ENCODE measurements around the gene KCND3. TPM values are rescaled to one million over a fixed set of nuclear protein-coding genes. Genes with fewer than 3 reads are reported as not detected.

KCND3 gene
- total and polyA plus RNA-seq, 2 of the 4 experiments (the other 2 are of a cell fraction): under 0.01 to 0.03 TPM

GRCh38 chr1:111982428-111982827 is 7.0 kb downstream of the KCND3 start:
- Histone ChIP-seq H3K9me3 (ENCODE audit: control insufficient read depth, insufficient read depth, low read length) (no peaks in the 10 kb centered on the region), H3K23ac (ENCODE audit: low read depth, low read length) (no peak overlapping the region), H4K5ac (ENCODE audit: low read depth, low read length) (no peak overlapping the region), H3K79me1 (ENCODE audit: low read depth in 1 of 2, low read length in 2 of 2) (no peaks in the 10 kb centered on the region), H2BK20ac (ENCODE audit: low read depth, low read length) (no peak overlapping the region), H3K27ac (ENCODE audit: insufficient read depth, low read length) (no peak overlapping the region), H3K18ac (ENCODE audit: low read depth, low read length) (no peak overlapping the region), H3K56ac (ENCODE audit: extremely low read depth, insufficient read depth, low read length) (no peak overlapping the region), H2AK9ac (replicated peaks; ENCODE audit: low read depth, low read length, poor library complexity) (no peak overlapping the region), H2AFZ (replicated peaks; ENCODE audit: low read length, poor library complexity) (no peak overlapping the region), H3K14ac (replicated peaks; ENCODE audit: low read depth, low read length) (no peak overlapping the region), H3K27me3 (ENCODE audit: control insufficient read depth, insufficient read depth, low read length) (peaks cover 7% of the 10 kb centered on the region; the same call in 1 of the 2 replicates), H4K20me1 (ENCODE audit: insufficient read depth, low read length) (no peaks in the 10 kb centered on the region), H3K4me2 (ENCODE audit: low read depth, low read length) (no peak overlapping the region), H4K91ac (ENCODE audit: insufficient read depth, low read depth, low read length) (no peak overlapping the region), H4K8ac (ENCODE audit: low read depth in 2 of 2, low read length in 2 of 2) (no peak overlapping the region), H3K9ac (ENCODE audit: low read depth, low read length) (no peak overlapping the region), H2BK15ac (ENCODE audit: low read depth, low read length) (no peak overlapping the region), H2BK120ac (ENCODE audit: low read depth, low read length) (no peak overlapping the region), H3K4me1 (ENCODE audit: control insufficient read depth, insufficient read depth, low read length) (no peaks in the 10 kb centered on the region), H2BK5ac (ENCODE audit: low read depth, low read length, poor library complexity, severe bottlenecking) (no peak overlapping the region), H3K4me3 (ENCODE audit: insufficient read depth, low read depth, low read length) (no peak overlapping the region), H3K4ac (ENCODE audit: low read depth, low read length) (no peak overlapping the region), H2AK5ac (ENCODE audit: low read depth, low read length) (no peak overlapping the region), H3K9me1 (ENCODE audit: insufficient read depth, low read length) (no peaks in the 10 kb centered on the region), H3K36me3 (ENCODE audit: control insufficient read depth, insufficient read depth, low read length) (no peaks in the 10 kb centered on the region)
- ChIA-PET POLR2A (ENCODE audit: unreplicated experiment) (no interaction called here), CTCF (no interaction called here)
- no peak for DNase-seq
- dilution Hi-C loops (cut with HindIII; ENCODE audit: low sequenced_read_pairs, unreplicated experiment) (no loop called here), intact Hi-C loops (cut with micrococcal nuclease) (no loop called here), in situ Hi-C loops (cut with MboI; ENCODE audit: low sequenced_read_pairs) (no loop called here)
- no peak for ATAC-seq (ENCODE audit: low read depth)
- 83% methylated on average over 15 of the region's 28 CpGs; no CpG with 5 or more reads in 1 of the 2 experiments for WGBS, 2 experiments (ENCODE audit: extremely low coverage in 2 of 2, insufficient read length in 1 of 2)
- no peak for TF ChIP-seq MXI1 (IDR thresholded peaks at IDR 0.05; ENCODE audit: borderline replicate concordance, low read depth, low read length)
- no peak for TF ChIP-seq MAZ (IDR thresholded peaks at IDR 0.05; ENCODE audit: borderline replicate concordance, low read depth, low read length)
- no peak for TF ChIP-seq CHD1 (IDR thresholded peaks at IDR 0.05; ENCODE audit: low read depth, low read length)
- TF ChIP-seq POLR2A (IDR thresholded peaks at IDR 0.05; ENCODE audit: low read depth, low read length): no peak
- no peak for TF ChIP-seq SMC3 (IDR thresholded peaks at IDR 0.05; ENCODE audit: low read depth, low read length)
- TF ChIP-seq MAFK (IDR thresholded peaks at IDR 0.05; ENCODE audit: low read depth, low read length): no peak
- no peak for TF ChIP-seq CEBPB (IDR thresholded peaks at IDR 0.05; ENCODE audit: low read depth, low read length)
- TF ChIP-seq FOS (IDR thresholded peaks at IDR 0.05; ENCODE audit: low read depth, low read length): no peak
- TF ChIP-seq RFX5 (IDR thresholded peaks at IDR 0.05; ENCODE audit: low read depth, low read length): no peak
- no peak for TF ChIP-seq RAD21 (IDR thresholded peaks at IDR 0.05; ENCODE audit: low read length)
- TF ChIP-seq CTCF (conservative IDR thresholded peaks at IDR 0.05; ENCODE audit: low read depth, low read length): no peak
- no peak for TF ChIP-seq NFE2L2 (IDR thresholded peaks at IDR 0.05; ENCODE audit: low read depth, low read length)
- no peak for TF ChIP-seq USF2 (IDR thresholded peaks at IDR 0.05; ENCODE audit: low read depth, low read length)
- no peak for TF ChIP-seq BHLHE40 (IDR thresholded peaks at IDR 0.05; ENCODE audit: low read depth, low read length)
- no peak for TF ChIP-seq ELK1 (IDR thresholded peaks at IDR 0.05; ENCODE audit: borderline replicate concordance, low read depth, low read length)
- no peak for TF ChIP-seq RCOR1 (IDR thresholded peaks at IDR 0.05; ENCODE audit: insufficient replicate concordance, low read length)
- BruUV-seq (replicated peaks): no TSS peak

All from IMR-90 (cell line).